HG02798 (cell line): Measurements from ENCODE around the gene NRN1L.

Experiments used
- ATAC-seq: cut with Tn5 transposase; IDR thresholded peaks from one replicate; pipeline ENCODE4 v1.9.1; 2021; ENCODE audit warnings: mild to moderate bottlenecking; ENCODE audit not compliant: unreplicated experiment, poor library complexity

NRN1L gene

GRCh38 chr16:67933805-67934204, 49.1 kb downstream of the NRN1L start:
- no peak for ATAC-seq

GRCh38 chr16:67934306-67935100, 49.8 kb downstream of the NRN1L start:
- no peak for ATAC-seq

GRCh38 chr16:67935101-67935401, 50.4 kb downstream of the NRN1L start:
- no peak for ATAC-seq

GRCh38 chr16:67935402-67936123, 50.9 kb downstream of the NRN1L start:
- peak; percentile 94 for ATAC-seq
